ENCODE measurements around the gene DRG2.

DNA sequence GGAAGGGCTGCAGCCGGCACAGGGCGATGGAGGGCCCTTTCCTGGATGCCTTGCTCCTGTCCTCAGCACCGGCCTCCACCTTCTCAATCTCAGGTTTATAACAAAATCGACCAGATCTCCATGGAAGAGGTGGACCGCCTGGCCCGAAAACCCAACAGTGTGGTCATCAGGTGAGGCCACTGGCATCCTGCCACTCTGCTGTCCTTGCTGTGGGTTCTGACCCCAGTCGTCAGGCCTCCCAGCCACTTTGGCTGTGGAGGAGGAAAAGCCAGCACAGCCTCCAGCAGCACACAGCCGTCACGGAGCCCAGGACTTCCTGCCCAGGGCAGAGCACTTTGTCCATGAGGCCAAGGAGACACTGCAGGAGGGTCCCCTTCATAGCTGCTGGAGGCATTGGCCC is 14.1 kb downstream of the DRG2 start:
- no peak for TF ChIP-seq EZH2 (conservative IDR thresholded peaks at IDR 0.05; ENCODE audit: low read depth, low read length)
- TF ChIP-seq, protein P1, sequence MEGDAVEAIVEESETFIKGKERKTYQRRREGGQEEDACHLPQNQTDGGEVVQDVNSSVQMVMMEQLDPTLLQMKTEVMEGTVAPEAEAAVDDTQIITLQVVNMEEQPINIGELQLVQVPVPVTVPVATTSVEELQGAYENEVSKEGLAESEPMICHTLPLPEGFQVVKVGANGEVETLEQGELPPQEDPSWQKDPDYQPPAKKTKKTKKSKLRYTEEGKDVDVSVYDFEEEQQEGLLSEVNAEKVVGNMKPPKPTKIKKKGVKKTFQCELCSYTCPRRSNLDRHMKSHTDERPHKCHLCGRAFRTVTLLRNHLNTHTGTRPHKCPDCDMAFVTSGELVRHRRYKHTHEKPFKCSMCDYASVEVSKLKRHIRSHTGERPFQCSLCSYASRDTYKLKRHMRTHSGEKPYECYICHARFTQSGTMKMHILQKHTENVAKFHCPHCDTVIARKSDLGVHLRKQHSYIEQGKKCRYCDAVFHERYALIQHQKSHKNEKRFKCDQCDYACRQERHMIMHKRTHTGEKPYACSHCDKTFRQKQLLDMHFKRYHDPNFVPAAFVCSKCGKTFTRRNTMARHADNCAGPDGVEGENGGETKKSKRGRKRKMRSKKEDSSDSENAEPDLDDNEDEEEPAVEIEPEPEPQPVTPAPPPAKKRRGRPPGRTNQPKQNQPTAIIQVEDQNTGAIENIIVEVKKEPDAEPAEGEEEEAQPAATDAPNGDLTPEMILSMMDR (CRISPR knock-in tag; IDR thresholded peaks at IDR 0.05), result no peak
- no peak for TF ChIP-seq ZNF224 (CRISPR knock-in tag; IDR thresholded peaks at IDR 0.05)
- no peak for TF ChIP-seq SRSF4 (IDR thresholded peaks at IDR 0.05; ENCODE audit: low read depth, low read length, poor library complexity, severe bottlenecking)
- no peak for TF ChIP-seq KLF13 (CRISPR knock-in tag; IDR thresholded peaks at IDR 0.05)
- TF ChIP-seq, protein P2, sequence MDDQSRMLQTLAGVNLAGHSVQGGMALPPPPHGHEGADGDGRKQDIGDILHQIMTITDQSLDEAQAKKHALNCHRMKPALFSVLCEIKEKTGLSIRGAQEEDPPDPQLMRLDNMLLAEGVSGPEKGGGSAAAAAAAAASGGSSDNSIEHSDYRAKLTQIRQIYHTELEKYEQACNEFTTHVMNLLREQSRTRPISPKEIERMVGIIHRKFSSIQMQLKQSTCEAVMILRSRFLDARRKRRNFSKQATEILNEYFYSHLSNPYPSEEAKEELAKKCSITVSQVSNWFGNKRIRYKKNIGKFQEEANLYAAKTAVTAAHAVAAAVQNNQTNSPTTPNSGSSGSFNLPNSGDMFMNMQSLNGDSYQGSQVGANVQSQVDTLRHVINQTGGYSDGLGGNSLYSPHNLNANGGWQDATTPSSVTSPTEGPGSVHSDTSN (CRISPR knock-in tag; IDR thresholded peaks at IDR 0.05; ENCODE audit: borderline replicate concordance), result no peak

Measured in HepG2 (cell line).